Prostate gland (tissue), 2 donors: Measurements from ENCODE around the gene SND1.

Source experiments
- POLR2A ChIP-seq: fragments of 450-650 bp; IDR thresholded peaks from one replicate; pipeline ENCODE4 v1.6.1; 2016; ENCODE audit warnings: antibody characterized with exemption, mild to moderate bottlenecking
- POLR2AphosphoS5 ChIP-seq: sonication (generic); formaldehyde crosslinking; IDR thresholded peaks from one replicate; pipeline ENCODE4 v1.6.1; 2017; ENCODE audit warnings: antibody characterized with exemption
- TF ChIP-seq, protein P1 (sequence below), 4 experiments: fragments of 200-600 bp in 2 of 4; fragments of 450-650 bp in 2 of 4; sonication (generic) in 2 of 4; IDR thresholded peaks; 1 replicate in 3 of 4; 2 replicates in 1 of 4; pipeline ENCODE4 v1.5.1; 2016 to 2019; ENCODE audit warnings: antibody characterized with exemption in 4 of 4, mild to moderate bottlenecking in 2 of 4, moderate library complexity in 2 of 4

- TF ChIP-seq, protein P1, sequence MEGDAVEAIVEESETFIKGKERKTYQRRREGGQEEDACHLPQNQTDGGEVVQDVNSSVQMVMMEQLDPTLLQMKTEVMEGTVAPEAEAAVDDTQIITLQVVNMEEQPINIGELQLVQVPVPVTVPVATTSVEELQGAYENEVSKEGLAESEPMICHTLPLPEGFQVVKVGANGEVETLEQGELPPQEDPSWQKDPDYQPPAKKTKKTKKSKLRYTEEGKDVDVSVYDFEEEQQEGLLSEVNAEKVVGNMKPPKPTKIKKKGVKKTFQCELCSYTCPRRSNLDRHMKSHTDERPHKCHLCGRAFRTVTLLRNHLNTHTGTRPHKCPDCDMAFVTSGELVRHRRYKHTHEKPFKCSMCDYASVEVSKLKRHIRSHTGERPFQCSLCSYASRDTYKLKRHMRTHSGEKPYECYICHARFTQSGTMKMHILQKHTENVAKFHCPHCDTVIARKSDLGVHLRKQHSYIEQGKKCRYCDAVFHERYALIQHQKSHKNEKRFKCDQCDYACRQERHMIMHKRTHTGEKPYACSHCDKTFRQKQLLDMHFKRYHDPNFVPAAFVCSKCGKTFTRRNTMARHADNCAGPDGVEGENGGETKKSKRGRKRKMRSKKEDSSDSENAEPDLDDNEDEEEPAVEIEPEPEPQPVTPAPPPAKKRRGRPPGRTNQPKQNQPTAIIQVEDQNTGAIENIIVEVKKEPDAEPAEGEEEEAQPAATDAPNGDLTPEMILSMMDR (IDR thresholded peaks at IDR 0.05) = no peak
- no peak for TF ChIP-seq POLR2A
- TF ChIP-seq POLR2AphosphoS5 = no peak
These were observed 464.1 kb downstream of the SND1 start for GRCh38 chr7:128115821-128116723.
